ENCODE measurements around the gene ESR1. TPM values are rescaled to one million over a fixed set of nuclear protein-coding genes. Genes with fewer than 3 reads are reported as not detected.

ESR1 gene
- polyA plus RNA-seq, 3 donors: 0.12 to 0.24 (median 0.23) TPM

DNA sequence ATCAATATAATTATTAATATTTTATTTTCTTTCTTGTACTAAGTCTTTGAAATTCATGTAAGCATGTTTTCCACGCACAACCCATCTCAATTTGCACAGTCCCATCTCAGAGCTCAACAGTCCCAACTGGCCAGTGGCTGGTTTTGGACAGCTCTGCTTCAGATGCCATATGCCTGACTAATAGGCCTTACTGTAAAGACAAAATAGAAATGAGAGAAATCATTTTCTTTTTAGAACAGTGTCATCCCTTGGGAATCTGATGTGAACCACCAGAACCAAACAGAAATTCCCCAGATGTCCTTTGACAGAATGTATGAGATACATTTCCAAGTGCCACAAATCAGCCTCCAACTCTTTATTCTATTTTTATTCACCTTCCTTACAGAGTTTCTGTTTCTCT is 338.9 kb downstream of the ESR1 start:
- TF ChIP-seq, protein P1, sequence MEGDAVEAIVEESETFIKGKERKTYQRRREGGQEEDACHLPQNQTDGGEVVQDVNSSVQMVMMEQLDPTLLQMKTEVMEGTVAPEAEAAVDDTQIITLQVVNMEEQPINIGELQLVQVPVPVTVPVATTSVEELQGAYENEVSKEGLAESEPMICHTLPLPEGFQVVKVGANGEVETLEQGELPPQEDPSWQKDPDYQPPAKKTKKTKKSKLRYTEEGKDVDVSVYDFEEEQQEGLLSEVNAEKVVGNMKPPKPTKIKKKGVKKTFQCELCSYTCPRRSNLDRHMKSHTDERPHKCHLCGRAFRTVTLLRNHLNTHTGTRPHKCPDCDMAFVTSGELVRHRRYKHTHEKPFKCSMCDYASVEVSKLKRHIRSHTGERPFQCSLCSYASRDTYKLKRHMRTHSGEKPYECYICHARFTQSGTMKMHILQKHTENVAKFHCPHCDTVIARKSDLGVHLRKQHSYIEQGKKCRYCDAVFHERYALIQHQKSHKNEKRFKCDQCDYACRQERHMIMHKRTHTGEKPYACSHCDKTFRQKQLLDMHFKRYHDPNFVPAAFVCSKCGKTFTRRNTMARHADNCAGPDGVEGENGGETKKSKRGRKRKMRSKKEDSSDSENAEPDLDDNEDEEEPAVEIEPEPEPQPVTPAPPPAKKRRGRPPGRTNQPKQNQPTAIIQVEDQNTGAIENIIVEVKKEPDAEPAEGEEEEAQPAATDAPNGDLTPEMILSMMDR (IDR thresholded peaks at IDR 0.05): no peak
- H3K27ac ChIP-seq (ENCODE audit: low read depth in 1 of 2, low read length in 2 of 2): no peak overlapping the region
- H3K9ac ChIP-seq (ENCODE audit: insufficient read depth, low read length, poor library complexity, severe bottlenecking): no peak overlapping the region
- H3K79me2 ChIP-seq (ENCODE audit: insufficient read depth, low read length): no peaks in the 10 kb centered on the region
- Mint-ChIP-seq H3K9me3 (no peaks in the 10 kb centered on the region), H3K4me3 (no peak overlapping the region), H3K36me3 (peaks cover 67 to 71% of the 10 kb centered on the region in 2 donors), H3K27ac (peak overlapping the region in 1 of 7 donors; percentile 24), H3K27me3 (ENCODE audit: low read depth in 3 of 3) (no peaks in the 10 kb centered on the region), H3K4me1 (peaks cover 5% of the 10 kb centered on the region)
- H3K27me3 ChIP-seq (ENCODE audit: control insufficient read depth in 2 of 2, insufficient read depth in 2 of 2, low read length in 2 of 2): no peaks in the 10 kb centered on the region
- WGBS (ENCODE audit: insufficient coverage): no CpG with 5 or more reads among the region's 1 CpG
- H2AFZ ChIP-seq (ENCODE audit: insufficient read depth, low read depth, low read length, poor library complexity, severe bottlenecking): no peak overlapping the region
- H3K4me3 ChIP-seq (replicated peaks in 1 of 3; ENCODE audit: low read depth in 2 of 3, low read length in 3 of 3): no peak overlapping the region
- H4K20me1 ChIP-seq (ENCODE audit: insufficient read depth, low read length): no peaks in the 10 kb centered on the region
- intact Hi-C loops (cut with micrococcal nuclease): no loop called here
- H3K36me3 ChIP-seq (replicated peaks in 1 of 2; ENCODE audit: control insufficient read depth in 1 of 2, insufficient read depth in 2 of 2, low read length in 2 of 2): peaks cover 47 to 82% of the 10 kb centered on the region in 2 donors
- no peaks in the 10 kb centered on the region for H3K9me3 ChIP-seq (replicated peaks in 1 of 2; ENCODE audit: control insufficient read depth in 1 of 2, insufficient read depth in 1 of 2, low read length in 2 of 2)
- DNase-seq: no peak
- H3K4me1 ChIP-seq (ENCODE audit: control insufficient read depth in 1 of 2, insufficient read depth in 2 of 2, low read length in 2 of 2): peaks cover under 1% of the 10 kb centered on the region in 2 donors
- no peak overlapping the region for H3K4me2 ChIP-seq (replicated peaks; ENCODE audit: extremely low read depth, low read length, poor library complexity, severe bottlenecking)

- intact Hi-C loops (cut with micrococcal nuclease): no loop called here
- no peaks in the 10 kb centered on the region for H4K20me1 ChIP-seq (ENCODE audit: insufficient read depth, low read length)
- peaks cover 70 to 77% of the 10 kb centered on the region in 2 donors for H3K36me3 Mint-ChIP-seq
These were observed 339.8 kb downstream of the ESR1 start for GRCh38 chr6:152147269-152147668.

More at GRCh38 chr6:152147269-152147668, 339.8 kb downstream of the ESR1 start:
- 100% methylated on average over 3 of the region's 6 CpGs for WGBS (ENCODE audit: insufficient coverage)
- Mint-ChIP-seq H3K27ac (peak overlapping the region in 2 of 7 donors; percentile 21 to 69), H3K27me3 (ENCODE audit: low read depth in 3 of 3) (no peaks in the 10 kb centered on the region), H3K9me3 (no peaks in the 10 kb centered on the region), H3K4me3 (no peak overlapping the region), H3K4me1 (peaks cover 14% of the 10 kb centered on the region)
- Histone ChIP-seq H3K36me3 (replicated peaks in 1 of 2; ENCODE audit: control insufficient read depth in 1 of 2, insufficient read depth in 2 of 2, low read length in 2 of 2) (peaks cover 47 to 82% of the 10 kb centered on the region in 2 donors), H3K79me2 (ENCODE audit: insufficient read depth, low read length) (no peaks in the 10 kb centered on the region), H3K4me2 (replicated peaks; ENCODE audit: extremely low read depth, low read length, poor library complexity, severe bottlenecking) (no peak overlapping the region), H3K27me3 (ENCODE audit: control insufficient read depth in 2 of 2, insufficient read depth in 2 of 2, low read length in 2 of 2) (no peaks in the 10 kb centered on the region), H3K4me1 (ENCODE audit: control insufficient read depth in 1 of 2, insufficient read depth in 2 of 2, low read length in 2 of 2) (peaks cover 7 to 9% of the 10 kb centered on the region in 2 donors), H3K4me3 (replicated peaks in 1 of 3; ENCODE audit: low read depth in 2 of 3, low read length in 3 of 3) (no peak overlapping the region), H2AFZ (ENCODE audit: insufficient read depth, low read depth, low read length, poor library complexity, severe bottlenecking) (no peak overlapping the region), H3K27ac (ENCODE audit: low read depth in 1 of 2, low read length in 2 of 2) (no peak overlapping the region), H3K9me3 (replicated peaks in 1 of 2; ENCODE audit: control insufficient read depth in 1 of 2, insufficient read depth in 1 of 2, low read length in 2 of 2) (no peaks in the 10 kb centered on the region), H3K9ac (ENCODE audit: insufficient read depth, low read length, poor library complexity, severe bottlenecking) (no peak overlapping the region)
- no peak for DNase-seq
- TF ChIP-seq, protein P1 (IDR thresholded peaks at IDR 0.05): no peak

Measured in CD14-positive monocyte (primary cell).